ENCODE data around the gene RHD.
"Not testable (repeated sequence)": the region's sequence is repeated elsewhere in the genome, so short reads cannot be mapped to it uniquely, and the experiment has no call there.

DNA sequence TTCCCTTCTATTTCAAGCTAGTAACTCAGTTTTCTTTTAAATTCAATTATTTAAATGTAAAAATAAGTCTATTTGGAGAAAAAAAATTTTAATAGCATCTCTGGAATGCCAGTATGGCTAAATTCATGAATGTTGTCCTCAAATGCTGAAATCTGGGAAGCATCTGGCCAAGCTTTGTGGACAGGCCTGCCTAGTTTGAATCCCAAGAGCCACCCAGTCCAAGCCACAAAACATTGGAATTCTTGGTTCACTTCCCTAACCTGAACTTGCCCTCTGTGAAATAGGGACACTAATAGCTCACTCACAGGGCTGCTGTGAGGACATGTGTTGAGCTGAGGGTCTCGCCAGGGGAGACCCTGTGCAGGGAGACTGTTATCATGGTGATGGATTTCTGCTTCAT is 37.2 kb downstream of the RHD start:
- TF ChIP-seq, protein P1, sequence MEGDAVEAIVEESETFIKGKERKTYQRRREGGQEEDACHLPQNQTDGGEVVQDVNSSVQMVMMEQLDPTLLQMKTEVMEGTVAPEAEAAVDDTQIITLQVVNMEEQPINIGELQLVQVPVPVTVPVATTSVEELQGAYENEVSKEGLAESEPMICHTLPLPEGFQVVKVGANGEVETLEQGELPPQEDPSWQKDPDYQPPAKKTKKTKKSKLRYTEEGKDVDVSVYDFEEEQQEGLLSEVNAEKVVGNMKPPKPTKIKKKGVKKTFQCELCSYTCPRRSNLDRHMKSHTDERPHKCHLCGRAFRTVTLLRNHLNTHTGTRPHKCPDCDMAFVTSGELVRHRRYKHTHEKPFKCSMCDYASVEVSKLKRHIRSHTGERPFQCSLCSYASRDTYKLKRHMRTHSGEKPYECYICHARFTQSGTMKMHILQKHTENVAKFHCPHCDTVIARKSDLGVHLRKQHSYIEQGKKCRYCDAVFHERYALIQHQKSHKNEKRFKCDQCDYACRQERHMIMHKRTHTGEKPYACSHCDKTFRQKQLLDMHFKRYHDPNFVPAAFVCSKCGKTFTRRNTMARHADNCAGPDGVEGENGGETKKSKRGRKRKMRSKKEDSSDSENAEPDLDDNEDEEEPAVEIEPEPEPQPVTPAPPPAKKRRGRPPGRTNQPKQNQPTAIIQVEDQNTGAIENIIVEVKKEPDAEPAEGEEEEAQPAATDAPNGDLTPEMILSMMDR (IDR thresholded peaks at IDR 0.05; ENCODE audit: poor library complexity): not testable (repeated sequence)
- TF ChIP-seq EZH2phosphoT487 (IDR thresholded peaks at IDR 0.05; ENCODE audit: low read depth, severe bottlenecking, unreplicated experiment); EZH2 (IDR thresholded peaks at IDR 0.05; ENCODE audit: borderline replicate concordance): not testable (repeated sequence)
